Suprapubic skin (tissue), 4 donors: ENCODE data around the gene TLR9. TPM values are rescaled to one million over a fixed set of nuclear protein-coding genes. Genes with fewer than 3 reads are reported as not detected.

ENCODE experiments used
- DNase-seq, 2 donors: peaks; one replicate each; pipeline ENCODE4 v3.0.0-alpha.2; 2019; ENCODE audit warnings: low spot score in 2 of 2
- H3K27ac ChIP-seq: fragments of 200-600 bp; sonication (generic); one replicate; pipeline ENCODE4 v1.5.1; 2019
- H3K27me3 ChIP-seq: fragments of 200-600 bp; sonication (generic); one replicate; pipeline ENCODE4 v1.5.1; 2019
- H3K36me3 ChIP-seq: fragments of 200-600 bp; sonication (generic); one replicate; pipeline ENCODE4 v1.5.1; 2019
- H3K4me1 ChIP-seq: fragments of 200-600 bp; sonication (generic); one replicate; pipeline ENCODE4 v1.5.1; 2019
- H3K4me3 ChIP-seq: fragments of 200-600 bp; sonication (generic); one replicate; pipeline ENCODE4 v1.5.1; 2019; ENCODE audit warnings: mild to moderate bottlenecking
- H3K9me3 ChIP-seq: fragments of 200-600 bp; sonication (generic); one replicate; pipeline ENCODE4 v1.5.1; 2019
- CTCF ChIP-seq, 2 donors: fragments of 200-600 bp in 1 of 2; fragments of 450-650 bp in 1 of 2; sonication (generic) in 1 of 2; IDR thresholded peaks; one replicate each; pipeline ENCODE4 v1.5.1; 2016 to 2019; ENCODE audit warnings: antibody characterized with exemption in 2 of 2, mild to moderate bottlenecking in 1 of 2, moderate library complexity in 1 of 2
- EP300 ChIP-seq: sonication (generic); formaldehyde crosslinking; IDR thresholded peaks from one replicate; pipeline ENCODE4 v1.6.1; 2017; ENCODE audit warnings: antibody characterized with exemption
- POLR2A ChIP-seq, 2 donors: fragments of 450-650 bp; IDR thresholded peaks; one replicate each; pipeline ENCODE4 v1.6.1; 2017; ENCODE audit warnings: antibody characterized with exemption in 2 of 2, mild to moderate bottlenecking in 2 of 2, moderate library complexity in 2 of 2
- POLR2AphosphoS5 ChIP-seq, 3 donors: sonication (generic); formaldehyde crosslinking; IDR thresholded peaks; one replicate each; pipeline ENCODE4 v1.6.1; 2017; ENCODE audit warnings: antibody characterized with exemption in 3 of 3
- WGBS: methylation state at CpG from one replicate; pipeline ENCODE4 v1.1.5; 2018; 5-methylcytosine and 5-hydroxymethylcytosine counted together
- total RNA-seq, 4 donors: library from RNA; depleted of rRNA; stranded (reverse); fragments of >200 nt; gene quantifications; one replicate each; pipeline ENCODE4 v1.1.0, GENCODE V29; 2016

TLR9 gene
- total RNA-seq, 4 donors from 2014 or later = 0.16 TPM; not detected in 3

DNA sequence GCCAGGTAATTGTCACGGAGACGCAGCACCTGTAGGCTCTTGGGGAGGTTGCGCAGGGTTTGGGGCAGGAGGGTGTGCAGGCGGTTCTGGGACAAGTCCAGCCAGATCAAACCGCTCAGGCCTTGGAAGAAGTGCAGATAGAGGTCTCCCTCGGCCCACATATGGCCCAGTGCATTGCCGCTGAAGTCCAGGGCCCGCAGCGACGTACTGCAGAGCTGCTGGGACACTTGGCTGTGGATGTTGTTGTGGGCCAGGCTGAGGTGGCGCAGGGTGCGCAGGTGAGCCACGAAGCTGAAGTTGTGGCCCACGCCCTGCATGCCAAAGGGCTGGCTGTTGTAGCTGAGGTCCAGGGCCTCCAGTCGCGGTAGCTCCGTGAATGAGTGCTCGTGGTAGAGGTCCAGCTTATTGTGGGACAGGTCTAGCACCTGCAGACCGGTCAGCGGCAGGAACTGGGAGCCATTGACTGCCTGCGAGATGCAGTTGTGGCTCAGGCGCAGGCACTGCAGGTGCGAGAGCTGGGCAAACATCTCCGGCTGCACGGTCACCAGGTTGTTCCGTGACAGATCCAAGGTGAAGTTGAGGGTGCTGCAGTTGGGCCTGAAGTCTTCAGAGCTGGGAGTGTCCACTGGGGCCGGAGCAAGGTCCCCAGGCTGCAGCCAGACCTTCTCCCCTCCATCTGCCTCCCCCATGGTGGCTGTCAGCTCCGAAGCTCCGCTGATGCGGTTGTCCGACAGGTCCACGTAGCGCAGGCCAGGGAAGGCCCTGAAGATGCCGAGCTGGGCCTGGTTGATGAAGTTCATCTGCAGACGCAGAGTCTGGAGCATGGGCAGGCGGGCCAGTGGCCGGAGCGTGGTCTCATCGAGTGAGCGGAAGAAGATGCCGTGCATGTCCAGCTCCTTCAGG, 2.9 kb downstream of the TLR9 start:
- DNase-seq = peak in 1 of 2 donors; percentile 59
- Histone ChIP-seq H3K4me3 (no peak overlapping the region), H3K27me3 (no peaks in the 10 kb centered on the region), H3K9me3 (no peaks in the 10 kb centered on the region), H3K36me3 (no peaks in the 10 kb centered on the region), H3K4me1 (peaks cover 31% of the 10 kb centered on the region), H3K27ac (no peak overlapping the region)
- TF ChIP-seq POLR2A (IDR thresholded peaks at IDR 0.05) (no peak), CTCF (IDR thresholded peaks at IDR 0.05) (no peak), EP300 (no peak), POLR2AphosphoS5 (IDR thresholded peaks at IDR 0.05) (no peak)
- 93% methylated on average over 20 of the region's 41 CpGs for WGBS

GRCh38 chr3:52221563-52222318, 3.7 kb downstream of the TLR9 start:
- TF ChIP-seq CTCF (IDR thresholded peaks at IDR 0.05) (no peak), EP300 (no peak), POLR2A (IDR thresholded peaks at IDR 0.05) (no peak), POLR2AphosphoS5 (IDR thresholded peaks at IDR 0.05) (no peak)
- DNase-seq = peak in 1 of 2 donors; percentile 64
- 80% methylated on average over 19 of the region's 34 CpGs for WGBS
- Histone ChIP-seq H3K9me3 (no peaks in the 10 kb centered on the region), H3K27me3 (no peaks in the 10 kb centered on the region), H3K27ac (no peak overlapping the region), H3K4me1 (peaks cover 40% of the 10 kb centered on the region), H3K4me3 (no peak overlapping the region), H3K36me3 (no peaks in the 10 kb centered on the region)

GRCh38 chr3:52221141-52221562, 4.3 kb downstream of the TLR9 start:
- no peak overlapping the region for H3K4me3 ChIP-seq
- TF ChIP-seq POLR2AphosphoS5 (IDR thresholded peaks at IDR 0.05) = no peak
- TF ChIP-seq EP300 = no peak
- TF ChIP-seq POLR2A (IDR thresholded peaks at IDR 0.05) = no peak
- no peak for TF ChIP-seq CTCF (IDR thresholded peaks at IDR 0.05)
- H3K4me1 ChIP-seq = peaks cover 46% of the 10 kb centered on the region
- no peaks in the 10 kb centered on the region for H3K27me3 ChIP-seq
- no peaks in the 10 kb centered on the region for H3K36me3 ChIP-seq
- no peak overlapping the region for H3K27ac ChIP-seq
- H3K9me3 ChIP-seq = no peaks in the 10 kb centered on the region
- WGBS = 93% methylated on average over 9 of the region's 27 CpGs
- peak in 1 of 2 donors; percentile 58 for DNase-seq

DNA sequence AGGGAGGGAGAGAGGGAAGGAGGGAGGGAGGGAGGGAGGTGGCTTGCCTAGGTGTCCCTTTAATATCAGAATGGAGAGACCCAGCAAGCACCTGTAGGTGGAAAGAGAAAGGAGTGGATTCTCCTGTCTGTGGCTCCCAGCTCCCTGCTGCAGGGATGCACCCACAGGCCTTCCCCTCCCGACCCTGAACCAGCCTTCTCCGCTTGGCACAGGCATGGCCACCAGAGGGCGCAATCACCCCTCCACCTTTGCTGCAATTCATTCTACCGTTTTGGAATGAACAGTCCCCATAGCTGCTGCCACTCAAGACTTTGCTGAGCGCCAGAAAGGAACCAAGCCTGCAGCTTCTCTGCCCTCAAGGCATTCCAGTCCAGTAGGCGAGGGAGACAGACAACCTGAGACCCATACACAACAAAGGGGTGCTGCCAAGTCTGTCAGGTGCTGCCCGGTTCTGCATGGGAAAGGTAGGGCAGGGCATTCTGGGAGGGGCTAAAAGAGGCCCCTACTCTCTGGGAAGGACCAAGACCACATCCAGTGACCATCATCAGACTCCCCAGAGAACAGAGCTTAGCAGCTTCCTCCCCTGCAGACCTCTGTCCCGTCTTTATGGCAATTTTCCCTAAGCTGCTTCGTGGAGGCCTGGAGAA, 4.9 kb downstream of the TLR9 start:
- H3K27ac ChIP-seq = no peak overlapping the region
- H3K27me3 ChIP-seq = no peaks in the 10 kb centered on the region
- no peak overlapping the region for H3K4me3 ChIP-seq
- DNase-seq = peak; percentile 91 to 93
- H3K36me3 ChIP-seq = peaks cover 2% of the 10 kb centered on the region
- H3K9me3 ChIP-seq = no peaks in the 10 kb centered on the region
- no peak for TF ChIP-seq POLR2AphosphoS5 (IDR thresholded peaks at IDR 0.05)
- peak; percentile 86 to 94 for TF ChIP-seq CTCF (IDR thresholded peaks at IDR 0.05)
- 30% methylated on average over 9 of the region's 9 CpGs for WGBS
- H3K4me1 ChIP-seq = peaks cover 51% of the 10 kb centered on the region
